Activated gamma-delta T cell treated with anti-CD3 and anti-CD28 coated beads, Interleukin-2, amount 50 U/mL, for 16 hours (primary cell): Measurements from ENCODE around the gene GPR160.
"Not testable (repeated sequence)": the region's sequence is repeated elsewhere in the genome, so short reads cannot be mapped to it uniquely, and the experiment has no call there.

Experiments used
- DNase-seq: peaks from one replicate; pipeline ENCODE4 v3.0.0-alpha.2; 2020; ENCODE audit warnings: low read depth

The GPR160 gene, protein sequence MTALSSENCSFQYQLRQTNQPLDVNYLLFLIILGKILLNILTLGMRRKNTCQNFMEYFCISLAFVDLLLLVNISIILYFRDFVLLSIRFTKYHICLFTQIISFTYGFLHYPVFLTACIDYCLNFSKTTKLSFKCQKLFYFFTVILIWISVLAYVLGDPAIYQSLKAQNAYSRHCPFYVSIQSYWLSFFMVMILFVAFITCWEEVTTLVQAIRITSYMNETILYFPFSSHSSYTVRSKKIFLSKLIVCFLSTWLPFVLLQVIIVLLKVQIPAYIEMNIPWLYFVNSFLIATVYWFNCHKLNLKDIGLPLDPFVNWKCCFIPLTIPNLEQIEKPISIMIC

DNA sequence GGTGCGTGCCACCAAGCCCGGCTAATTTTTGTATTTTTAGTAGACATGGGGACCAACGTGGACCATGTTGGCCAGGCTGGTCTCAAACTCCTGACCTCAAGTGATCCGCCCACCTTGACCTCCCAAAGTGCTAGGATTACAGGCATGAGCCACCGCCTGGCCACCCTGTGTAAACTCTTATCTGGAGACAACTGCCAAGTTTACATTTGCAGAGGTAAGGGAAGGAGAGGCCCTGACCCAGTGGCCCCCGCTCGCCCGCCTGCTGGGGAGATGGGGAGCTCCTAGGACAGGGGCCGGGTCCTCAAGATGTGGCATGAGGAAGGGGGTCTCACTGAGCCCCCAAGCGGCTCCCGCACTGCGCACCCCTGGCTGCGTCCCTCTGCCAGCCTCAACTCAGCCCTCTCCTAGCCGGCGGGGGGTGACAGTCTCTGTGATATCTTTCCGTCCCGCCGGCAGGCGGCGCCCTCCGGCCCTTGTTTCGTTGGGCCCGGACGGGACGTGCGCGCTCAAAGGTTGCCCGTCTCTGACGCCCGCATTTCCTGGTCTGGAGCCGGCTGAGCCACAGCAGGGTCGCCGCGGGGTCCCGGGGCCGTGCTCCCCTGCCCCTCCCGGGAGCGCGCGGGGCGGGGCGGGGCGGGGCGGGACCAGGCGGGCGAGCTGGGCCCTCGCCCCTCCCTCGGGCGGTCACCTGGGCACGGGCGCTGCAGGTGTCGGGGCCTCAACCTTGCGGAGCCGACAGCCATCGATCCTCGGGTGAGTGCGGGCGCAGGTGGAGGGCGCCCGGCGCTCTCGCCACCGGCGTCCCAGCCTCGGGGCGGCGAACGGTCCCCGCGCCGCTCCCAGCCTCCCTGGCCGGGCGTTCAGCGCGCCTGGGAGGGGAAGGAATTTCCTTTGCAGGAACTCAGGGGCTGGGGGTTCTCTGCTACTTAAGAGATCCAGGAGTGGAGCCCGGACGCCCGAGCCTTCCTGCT, at the start of gene GPR160:
GPR160 (plus strand) TSS at position 533 of the 971 bp plus-strand sequence. CDS start 45,978 bp downstream, outside the sequence.
- peak; percentile 62 for DNase-seq

DNA sequence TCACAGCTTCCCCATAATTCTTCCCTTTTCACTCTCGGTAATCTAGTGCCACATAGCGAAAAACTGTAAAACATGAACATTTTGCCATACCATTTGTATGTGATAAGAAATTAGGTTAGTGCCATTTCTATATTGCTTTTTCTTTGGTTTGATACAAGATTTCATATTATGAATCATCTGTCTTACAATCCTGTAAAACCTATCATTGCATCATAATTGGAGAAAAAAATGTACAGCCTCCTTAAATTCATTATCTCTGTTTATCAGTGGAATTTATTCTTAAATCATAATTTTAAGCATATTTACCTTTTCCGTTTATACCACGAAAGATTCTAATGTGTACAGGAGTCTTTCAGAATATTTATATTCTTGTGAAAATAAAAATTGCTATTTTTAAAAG, 47.4 kb upstream of the GPR160 start:
- no peak for DNase-seq

DNA sequence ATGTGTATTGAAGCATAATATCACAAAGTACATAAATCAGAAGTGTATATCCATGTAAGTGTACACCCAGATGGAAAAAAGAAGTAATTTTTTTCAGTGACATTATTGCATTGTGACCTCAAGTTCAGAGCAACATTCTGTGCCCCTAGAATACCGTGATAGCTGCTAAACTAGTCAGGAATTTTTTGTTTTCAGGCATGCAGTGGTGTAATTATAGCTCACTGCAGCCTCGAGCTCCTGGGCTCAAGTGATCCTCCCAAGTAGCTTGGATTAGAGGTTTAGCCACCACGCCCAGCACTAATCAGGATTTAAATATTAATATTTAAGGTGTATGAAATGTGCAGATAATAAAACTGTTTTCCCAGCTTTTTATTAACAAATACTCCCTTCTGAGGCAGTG, 45.6 kb upstream of the GPR160 start:
- DNase-seq: no peak

DNA sequence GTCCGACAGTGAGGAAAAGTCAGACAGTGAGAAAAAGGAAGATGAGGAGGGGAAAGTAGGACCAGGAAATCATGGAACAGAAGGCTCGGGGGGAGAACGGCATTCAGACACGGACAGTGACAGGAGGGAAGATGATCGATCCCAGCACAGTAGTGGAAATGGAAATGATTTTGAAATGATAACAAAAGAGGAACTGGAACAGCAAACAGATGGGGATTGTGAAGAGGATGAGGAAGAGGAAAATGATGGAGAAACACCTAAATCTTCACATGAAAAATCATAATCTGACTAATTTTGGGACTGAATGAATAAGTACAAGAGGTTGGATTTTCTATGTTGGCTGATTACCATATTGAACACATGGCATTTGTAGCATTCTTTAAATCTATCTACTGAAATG, 45.0 kb upstream of the GPR160 start:
- DNase-seq: no peak

DNA sequence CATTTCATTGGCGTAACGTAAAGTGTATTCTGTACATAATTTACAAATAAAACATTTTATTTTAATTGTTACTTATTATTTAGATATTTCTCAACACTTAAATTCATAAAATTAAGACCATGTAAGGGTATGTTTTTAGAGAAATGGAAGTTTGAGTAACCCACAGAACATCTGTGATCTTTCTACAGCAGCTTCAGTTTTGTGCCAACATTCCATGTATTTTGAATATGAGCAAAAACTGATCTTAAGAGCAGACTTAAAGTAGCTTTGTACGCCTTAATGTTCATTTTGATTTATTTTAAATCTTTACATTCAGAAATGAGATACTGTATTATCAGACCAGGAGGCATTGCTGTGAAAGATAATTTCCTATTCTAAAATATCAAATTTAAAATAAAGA, 44.0 kb upstream of the GPR160 start:
- no peak for DNase-seq

DNA sequence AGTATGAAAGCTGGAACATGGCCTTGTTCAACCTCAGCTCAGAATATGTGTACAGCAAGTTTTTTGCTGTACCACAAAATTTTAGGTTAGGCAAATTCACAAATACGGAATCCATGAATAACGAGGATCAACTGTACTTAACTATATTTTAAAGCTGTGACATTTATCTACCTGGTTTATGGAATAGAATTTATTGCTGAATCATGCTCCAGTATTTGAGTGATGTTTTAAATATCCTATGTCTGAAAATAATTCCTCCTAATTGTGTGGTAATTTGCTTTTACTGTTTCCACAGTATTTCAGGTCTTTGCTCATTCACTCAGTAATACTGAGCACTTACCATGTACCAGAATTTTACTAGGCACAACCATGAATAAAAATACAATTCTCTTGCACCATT, 41.7 kb upstream of the GPR160 start:
- no peak for DNase-seq

DNA sequence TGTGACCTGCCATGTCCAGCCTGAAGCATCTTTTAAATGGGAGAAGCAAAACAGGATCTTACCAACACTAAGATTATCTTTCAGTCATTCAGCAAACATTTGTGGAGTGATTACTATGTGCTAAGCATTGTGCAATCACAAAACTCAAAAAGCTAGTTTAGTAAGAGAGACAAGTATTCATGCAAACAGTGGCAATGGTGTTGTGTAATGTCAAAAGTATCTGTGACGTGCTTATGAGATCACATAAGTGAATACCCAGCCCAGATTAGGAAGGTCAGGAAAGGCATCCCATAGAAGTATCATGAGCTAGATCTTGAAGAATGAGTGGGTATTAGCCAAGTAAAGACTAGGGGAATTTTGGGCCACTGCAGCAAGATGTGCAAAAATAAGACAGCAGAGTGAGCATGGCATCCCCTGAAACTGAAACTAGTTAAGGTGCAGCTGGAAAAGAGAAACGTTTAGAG, 39.1 kb upstream of the GPR160 start:
- no peak for DNase-seq

DNA sequence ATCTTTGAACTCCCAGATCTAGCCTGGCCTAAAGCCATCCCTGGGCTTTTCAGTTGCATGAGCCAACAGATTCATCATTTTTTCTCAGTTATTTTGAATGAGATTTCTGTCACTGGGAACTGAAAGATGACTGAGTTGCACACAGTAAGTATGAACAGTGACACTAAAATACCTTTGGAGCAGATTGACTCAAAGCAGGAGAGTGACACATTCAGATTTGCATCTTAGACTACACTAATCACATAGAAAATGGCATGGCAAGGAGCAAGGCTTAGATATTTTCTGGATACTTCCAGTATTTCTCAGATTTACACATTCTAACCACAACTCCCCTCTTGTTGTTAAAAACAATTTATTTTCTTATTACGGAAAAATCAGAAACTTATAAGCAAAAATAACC, 38.4 kb upstream of the GPR160 start:
- no peak for DNase-seq

DNA sequence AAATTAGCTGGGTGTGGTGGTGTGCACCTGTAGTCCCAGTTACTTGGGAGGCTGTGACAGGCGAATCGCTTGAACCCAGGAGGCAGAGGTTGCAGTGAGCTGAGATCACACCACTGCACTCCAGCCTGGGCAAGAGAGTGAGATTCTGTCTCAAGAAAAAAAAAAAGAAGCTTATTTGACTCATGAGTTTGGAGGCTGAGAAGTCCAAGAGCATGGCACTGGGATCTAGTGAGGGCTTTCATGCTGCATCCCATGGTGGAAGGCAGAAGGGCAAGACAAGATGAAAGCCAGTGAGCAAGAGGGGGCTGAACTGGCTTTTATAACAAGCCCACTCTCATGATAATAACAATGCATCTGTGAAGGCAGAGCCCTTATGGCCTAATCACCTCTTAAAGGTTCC, 37.7 kb upstream of the GPR160 start:
- no peak for DNase-seq

DNA sequence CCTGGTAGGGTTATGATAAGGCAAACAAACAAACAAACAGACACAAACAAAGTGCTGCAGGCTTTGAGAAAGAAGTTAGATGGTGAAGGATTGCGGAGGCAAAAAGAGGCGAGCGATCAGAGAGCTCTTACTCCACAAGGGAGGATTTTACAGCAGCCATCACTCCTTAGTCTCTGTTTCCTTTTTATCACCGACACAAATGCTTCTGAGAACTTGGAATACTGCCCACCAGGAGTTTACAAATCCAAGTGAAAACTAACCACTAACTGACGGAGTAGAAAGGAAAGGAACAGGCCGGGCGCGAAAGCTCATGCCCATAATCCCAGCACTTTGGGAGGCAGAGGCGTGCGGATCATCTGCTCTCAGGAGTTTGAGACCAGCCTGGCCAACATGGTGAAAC, 35.6 kb upstream of the GPR160 start:
- DNase-seq: no peak

DNA sequence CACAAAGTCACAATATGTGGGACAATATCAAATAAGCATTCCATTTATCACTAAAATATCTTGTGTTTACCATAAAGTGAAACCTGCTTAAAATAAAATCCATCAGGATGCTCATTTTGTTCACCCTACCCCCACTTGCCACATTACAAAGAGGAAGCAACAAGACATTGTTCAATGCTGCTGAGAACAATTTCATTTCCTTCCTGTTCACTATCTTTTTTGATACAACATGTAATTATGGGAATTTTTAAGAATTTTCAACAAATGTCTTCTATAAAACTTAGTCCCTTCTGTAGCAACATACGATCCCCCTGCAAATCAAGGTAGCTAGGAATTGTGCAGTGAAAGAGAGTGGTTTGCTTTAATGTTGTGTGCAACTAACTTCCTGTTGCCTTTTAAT, 34.9 kb upstream of the GPR160 start:
- DNase-seq: no peak

DNA sequence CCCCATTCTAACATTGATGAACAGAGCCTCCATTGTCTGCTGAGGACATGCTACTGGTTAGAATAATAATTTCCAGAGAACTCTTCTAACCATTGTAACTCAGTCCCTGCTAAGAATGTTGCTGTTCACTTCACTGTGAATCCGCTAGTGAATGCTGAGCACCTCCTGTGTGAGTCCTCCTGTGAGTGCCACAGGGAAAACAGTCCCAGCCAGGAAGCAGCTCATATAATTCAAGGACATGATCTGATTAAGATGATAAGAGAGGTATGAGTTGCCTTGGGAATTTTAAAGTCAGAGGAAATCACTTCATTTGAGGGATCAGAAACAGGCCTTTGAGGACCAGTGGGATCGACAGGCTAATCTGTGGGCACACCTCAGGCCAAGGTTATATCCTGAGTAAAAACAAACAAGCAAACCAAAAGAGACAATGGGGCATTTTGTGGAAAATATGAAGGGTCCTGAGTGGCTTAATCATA, 33.9 kb upstream of the GPR160 start:
- DNase-seq: no peak

DNA sequence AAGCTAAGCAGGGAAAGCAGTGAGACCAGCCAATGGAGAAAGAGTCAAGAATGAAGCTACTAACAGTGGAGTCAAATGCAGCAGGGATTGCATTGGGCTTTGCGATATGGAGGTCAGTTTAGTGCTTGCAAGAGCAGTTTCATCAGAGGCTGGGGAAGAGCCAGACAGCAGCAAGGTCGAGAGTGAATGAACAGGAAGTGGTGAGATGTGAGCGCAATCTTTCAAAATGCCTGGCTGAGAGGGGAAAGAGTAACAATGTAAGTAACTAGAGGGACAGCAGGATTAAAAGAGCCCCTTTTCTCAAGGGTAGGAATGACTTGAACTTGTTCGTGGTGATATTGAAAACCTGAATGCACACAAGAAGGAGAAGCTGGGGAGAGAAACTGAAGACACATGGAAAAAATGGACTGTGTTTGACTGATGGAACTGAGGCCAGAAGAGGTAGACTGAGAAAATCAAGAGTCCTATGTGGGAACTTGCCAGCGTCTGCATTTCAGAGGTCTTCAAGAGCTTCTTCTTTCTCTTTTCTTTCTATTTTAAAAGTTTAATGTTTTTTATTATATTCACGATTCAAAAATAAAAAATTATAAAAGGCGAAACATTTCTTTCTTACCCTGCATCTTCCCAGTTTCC, 30.6 kb upstream of the GPR160 start:
- no peak for DNase-seq

DNA sequence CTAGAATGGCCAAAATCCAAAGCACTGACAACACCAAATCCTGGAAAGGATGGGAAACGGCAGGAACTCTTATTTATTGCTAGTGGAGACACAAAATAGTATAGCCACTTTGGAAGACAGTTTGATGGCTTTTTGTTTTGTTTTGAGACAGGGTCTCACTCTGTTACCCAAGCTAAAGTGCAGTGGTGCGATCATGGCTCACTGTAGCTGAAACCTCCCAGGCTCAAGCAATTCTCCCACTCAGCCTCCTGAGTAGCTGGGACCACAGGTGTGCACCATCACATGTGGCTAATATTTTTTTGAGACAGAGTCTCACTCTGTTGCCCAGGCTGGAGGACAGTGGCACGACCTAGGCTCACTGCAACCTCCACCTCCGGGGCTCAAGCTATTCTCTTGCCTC, 27.3 kb upstream of the GPR160 start:
- DNase-seq: no peak

DNA sequence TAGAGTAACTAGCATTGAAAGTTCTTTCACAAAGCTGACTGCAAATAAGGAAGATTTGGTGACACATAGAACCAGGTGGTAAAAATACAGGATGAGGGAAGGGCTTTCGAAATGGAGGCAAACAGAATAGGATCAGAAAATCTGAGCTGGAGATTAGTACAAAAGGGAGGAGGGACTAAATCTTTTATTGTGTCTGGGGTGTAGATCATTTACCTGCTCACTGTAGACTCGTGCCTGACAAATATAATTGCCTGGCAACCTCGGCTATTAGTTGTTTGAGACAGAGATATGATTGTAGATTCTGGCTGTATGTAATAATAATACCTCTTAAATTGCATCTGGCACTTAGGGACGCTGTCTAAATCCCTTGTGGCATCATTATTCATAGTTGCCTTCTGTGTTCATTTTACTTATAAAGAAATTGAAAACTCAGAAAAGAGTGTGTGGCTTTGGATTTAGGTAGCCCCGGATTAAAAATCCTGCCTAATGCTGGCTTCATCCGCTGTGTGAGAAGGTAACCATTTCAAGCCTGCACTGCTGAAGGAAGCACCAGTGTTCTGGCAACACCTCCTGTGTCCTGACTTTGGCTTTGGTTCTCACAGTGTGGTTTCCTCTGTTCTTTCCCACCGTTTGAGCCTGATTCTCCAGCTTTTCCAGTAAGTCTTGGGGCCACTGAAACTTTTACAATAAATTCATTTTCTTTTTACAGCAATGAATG, 25.0 kb upstream of the GPR160 start:
- no peak for DNase-seq

DNA sequence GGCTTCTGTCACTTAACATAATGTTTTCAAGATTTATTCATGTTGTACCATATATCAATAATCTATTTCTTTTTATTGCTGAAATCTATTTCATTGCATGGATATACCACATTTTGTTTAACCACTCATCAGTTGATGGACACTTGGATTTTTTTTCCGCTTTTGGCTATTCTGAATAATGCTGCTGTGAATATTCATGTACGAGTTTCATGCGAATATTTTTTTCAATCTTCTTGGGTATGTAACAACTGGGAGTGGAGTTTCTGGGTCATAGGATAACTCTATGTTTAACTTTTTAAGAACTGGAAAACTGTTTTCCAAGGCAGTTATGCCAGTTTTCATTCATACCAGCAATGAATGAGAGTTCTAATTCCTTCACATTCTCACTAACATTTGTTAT, 21.7 kb upstream of the GPR160 start:
- no peak for DNase-seq

DNA sequence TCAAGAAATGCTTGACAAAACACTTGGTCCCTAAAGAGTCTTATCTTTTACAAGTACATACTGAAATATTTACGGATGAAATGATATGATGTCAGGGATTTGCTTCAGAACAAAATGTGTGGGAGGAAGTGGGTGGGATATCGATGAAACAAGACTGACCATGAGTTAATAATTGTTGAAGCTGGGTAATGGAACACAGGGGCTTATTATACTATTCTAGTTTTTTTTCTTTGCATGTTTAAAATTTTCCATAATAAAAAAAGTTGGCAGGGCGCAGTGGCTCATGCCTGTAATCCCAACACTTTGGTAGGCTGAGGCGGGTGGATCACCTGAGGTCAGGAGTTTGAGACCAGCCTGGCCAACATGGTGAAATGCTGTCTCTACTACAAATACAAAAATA, 18.5 kb upstream of the GPR160 start:
- DNase-seq: not testable (repeated sequence)

DNA sequence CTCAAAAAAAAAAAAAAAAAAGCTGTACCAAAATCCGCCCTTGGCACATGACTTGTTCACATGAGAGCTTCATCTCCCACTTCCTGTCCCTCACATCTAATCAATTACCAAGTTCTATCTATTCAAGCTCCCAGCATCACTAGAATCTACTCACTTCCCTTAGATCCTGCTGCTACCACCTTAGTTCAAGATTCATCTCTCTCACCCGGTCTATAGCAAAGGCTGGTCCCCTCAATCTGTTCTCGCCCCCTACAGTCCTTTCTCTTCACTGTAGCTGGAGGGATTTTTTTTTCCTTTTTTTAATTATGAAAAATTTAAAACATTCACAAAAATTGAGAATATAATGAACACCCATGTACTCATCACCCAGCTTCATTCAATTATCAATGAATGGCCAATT, 16.7 kb upstream of the GPR160 start:
- no peak for DNase-seq

DNA sequence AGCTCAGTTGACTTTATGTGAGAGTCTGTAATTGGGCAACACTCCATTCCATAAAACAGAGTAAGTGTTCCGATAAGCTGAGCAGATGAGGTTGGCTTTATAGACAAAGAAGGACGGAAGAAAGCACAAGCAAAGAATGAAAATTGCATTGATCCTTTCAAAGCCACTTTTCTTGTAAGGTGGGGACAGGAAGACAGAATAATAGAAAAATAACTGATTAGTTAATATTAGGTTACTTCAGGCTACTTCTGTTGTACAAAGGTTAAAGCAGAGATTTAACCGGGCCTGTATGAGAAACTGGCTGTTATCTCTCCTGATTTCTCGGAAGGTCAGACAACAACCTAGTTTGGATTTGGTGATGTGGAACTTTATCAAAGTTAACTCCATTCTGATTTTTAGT, 15.5 kb upstream of the GPR160 start:
- no peak for DNase-seq

DNA sequence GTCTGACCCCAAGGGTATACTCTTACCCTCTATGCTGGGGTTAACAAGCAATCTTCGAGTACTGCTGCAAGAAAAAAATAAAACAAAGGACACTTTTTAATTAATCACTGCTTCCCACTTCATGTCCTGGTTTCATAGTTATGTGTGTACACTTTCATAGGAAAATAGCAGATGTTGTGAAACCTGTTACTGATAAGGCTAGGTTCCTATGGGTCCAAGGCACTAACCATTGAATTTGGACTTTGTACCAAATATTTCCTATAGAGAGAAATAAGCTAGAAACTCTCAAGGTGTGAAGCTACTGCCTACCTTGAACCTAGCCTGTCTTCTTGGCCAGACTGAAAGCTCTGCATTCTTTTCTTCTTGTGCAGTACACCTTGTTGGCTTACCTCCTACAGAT, 14.6 kb upstream of the GPR160 start:
- no peak for DNase-seq

DNA sequence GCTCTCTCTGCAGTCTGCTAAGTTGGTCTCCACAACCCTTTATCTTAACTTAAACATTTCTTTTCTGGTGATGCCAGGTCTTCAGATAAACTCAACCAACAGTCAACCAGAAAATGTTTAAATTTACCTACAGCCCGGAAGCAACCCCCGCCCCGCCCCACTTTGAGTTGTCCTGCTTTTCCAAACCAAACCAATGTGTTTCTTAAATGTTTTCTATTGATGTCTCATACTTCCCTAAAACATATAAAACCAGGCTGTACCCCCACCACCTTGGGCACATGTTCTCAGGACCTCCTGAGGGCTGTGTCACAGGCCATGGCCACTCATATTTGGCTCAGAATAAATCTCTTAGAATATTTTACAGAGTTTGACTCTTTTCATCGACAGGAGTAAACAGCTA, 13.2 kb upstream of the GPR160 start:
- no peak for DNase-seq
